SKM-1 (cell line): ENCODE results near the gene TRIM43B.
"Not testable (repeated sequence)": the region's sequence is repeated elsewhere in the genome, so short reads cannot be mapped to it uniquely, and the experiment has no call there.

Source experiments
- DNase-seq: peaks from one replicate; lab custom pipeline; 2025; ENCODE audit not compliant: unreplicated experiment; lab: John Stamatoyannopoulos, UW

The TRIM43B gene

GRCh38 chr2:95434507-95435076 lies 50.0 kb downstream of the TRIM43B start:
- not testable (repeated sequence) for DNase-seq

GRCh38 chr2:95433973-95434372 lies 50.6 kb downstream of the TRIM43B start:
- DNase-seq: not testable (repeated sequence)

- DNase-seq: not testable (repeated sequence)
Measured at GRCh38 chr2:95433373-95433772, 51.2 kb downstream of the TRIM43B start.

- not testable (repeated sequence) for DNase-seq
Measured at GRCh38 chr2:95429748-95430467, 54.6 kb downstream of the TRIM43B start.

GRCh38 chr2:95427196-95427867 lies 57.2 kb downstream of the TRIM43B start:
- not testable (repeated sequence) for DNase-seq
